Measurements from ENCODE around the gene GPS1.

GRCh38 chr17:82013341-82013740, 38.4 kb upstream of the GPS1 start:
- TF ChIP-seq CTCF (IDR thresholded peaks at IDR 0.05; ENCODE audit: low read depth, low read length, missing input control), result no peak
- no peak for TF ChIP-seq ATF3 (IDR thresholded peaks at IDR 0.05)
- TF ChIP-seq JUND (IDR thresholded peaks at IDR 0.05), result no peak
- no peak for TF ChIP-seq YY1 (IDR thresholded peaks at IDR 0.05)
- no peak for TF ChIP-seq HNF4G (IDR thresholded peaks at IDR 0.05)
- no peak for TF ChIP-seq TAF1 (conservative IDR thresholded peaks at IDR 0.05)

Measured in liver (tissue), 3 donors.